GM19372 (cell line): ENCODE data around the gene FHIT.
"Not testable (repeated sequence)": the region's sequence is repeated elsewhere in the genome, so short reads cannot be mapped to it uniquely, and the experiment has no call there.

Source experiments
- ATAC-seq: cut with Tn5 transposase; IDR thresholded peaks from one replicate; pipeline ENCODE4 v1.9.1; 2021; ENCODE audit warnings: mild to moderate bottlenecking, low read depth, moderate library complexity; ENCODE audit not compliant: unreplicated experiment

The FHIT gene

DNA sequence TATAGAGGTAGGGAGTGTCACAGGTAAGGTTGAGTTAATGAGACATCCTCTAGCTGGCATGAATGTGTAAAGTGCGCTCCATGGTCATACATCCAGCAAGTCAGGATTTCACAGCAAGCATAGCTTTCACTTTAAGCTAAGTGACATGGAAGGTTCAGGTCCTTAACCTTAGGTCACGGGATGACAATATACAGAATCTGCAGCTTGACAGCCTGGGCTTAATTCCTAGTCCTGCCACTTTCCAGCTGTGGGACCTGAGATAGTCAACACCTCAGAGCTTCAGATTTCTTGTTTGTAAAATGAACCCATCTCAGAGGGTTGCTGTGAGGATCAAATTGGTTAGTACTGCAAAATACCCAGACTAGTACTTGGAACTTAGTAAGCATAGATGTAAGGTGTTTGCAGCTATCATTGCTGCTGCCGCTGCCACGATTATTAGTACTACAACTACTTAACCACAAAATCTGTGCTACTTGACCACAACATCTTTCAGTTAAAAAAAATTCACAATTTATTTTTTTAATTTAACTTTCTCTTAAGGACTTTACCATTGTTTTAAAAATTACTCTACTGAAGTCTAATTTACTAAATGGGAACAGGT lies 1311.3 kb downstream of the FHIT start:
- ATAC-seq = no peak

GRCh38 chr3:59938828-59939227 lies 1312.4 kb downstream of the FHIT start:
- no peak for ATAC-seq

DNA sequence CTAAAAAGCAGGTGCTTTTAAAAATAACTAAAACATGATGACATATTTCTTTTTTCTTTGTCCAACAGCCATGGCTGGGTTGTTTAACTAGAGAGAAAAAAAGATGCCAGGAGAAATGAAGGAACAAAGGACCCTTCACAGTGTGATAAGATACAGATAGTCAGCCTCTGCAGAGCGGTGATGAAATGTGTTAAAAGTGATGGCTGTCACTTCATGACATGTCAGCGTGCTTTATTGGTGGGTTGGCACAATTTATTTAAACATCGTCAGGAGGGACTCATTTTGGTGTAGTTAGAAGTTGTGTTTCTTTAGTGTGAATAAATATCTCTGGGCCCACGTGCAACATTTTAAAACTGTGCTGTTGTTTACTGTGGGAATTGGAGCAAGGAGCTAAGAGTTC lies 1314.1 kb downstream of the FHIT start:
- ATAC-seq = no peak

GRCh38 chr3:59936472-59936871 lies 1314.8 kb downstream of the FHIT start:
- ATAC-seq = no peak

DNA sequence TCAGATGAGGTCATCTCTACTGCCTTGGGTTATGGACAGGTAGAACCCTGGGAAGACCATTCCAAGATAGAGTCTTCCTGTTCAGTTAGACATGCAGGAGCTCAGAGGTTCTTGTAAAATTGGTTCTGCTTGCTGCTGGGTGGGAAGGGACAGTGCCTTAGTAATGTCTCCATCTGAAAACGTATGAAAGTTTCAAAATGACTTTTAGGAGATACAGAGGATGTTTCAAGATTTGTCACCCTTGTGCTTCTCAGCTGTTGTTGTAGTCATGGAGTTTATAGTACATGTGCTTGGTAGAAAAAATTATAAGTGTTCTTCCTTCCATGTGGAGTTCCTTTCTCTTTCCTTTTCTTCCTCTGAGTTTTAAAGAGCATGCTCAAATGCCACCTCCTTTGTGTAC lies 1316.2 kb downstream of the FHIT start:
- peak; percentile 96 for ATAC-seq

- not testable (repeated sequence) for ATAC-seq
Measured at GRCh38 chr3:59934560-59934959, 1316.7 kb downstream of the FHIT start.

GRCh38 chr3:59930170-59930569 lies 1321.1 kb downstream of the FHIT start:
- ATAC-seq = no peak

- ATAC-seq = no peak
Measured at GRCh38 chr3:59927056-59927455, 1324.2 kb downstream of the FHIT start.

- ATAC-seq = no peak
Measured at GRCh38 chr3:59925946-59926345, 1325.3 kb downstream of the FHIT start.

DNA sequence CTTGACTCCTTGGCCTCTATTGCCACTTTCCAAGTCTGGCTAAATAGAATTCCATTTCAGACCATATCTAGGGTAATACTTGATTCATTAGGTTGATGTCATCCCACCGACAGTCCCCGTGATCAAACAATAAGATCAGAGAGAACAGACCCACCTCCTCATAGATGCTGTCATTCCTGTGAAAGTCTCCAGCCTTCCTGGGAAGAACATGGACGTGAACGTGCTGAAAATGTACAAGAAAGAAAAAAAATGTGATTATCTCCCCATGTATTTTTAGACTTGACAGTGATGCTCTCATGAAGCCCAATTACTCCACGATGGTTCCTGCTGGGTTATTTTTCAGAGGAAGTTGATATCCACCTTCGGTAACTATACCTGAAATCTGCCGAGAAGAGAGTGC lies 1329.1 kb downstream of the FHIT start:
- no peak for ATAC-seq

DNA sequence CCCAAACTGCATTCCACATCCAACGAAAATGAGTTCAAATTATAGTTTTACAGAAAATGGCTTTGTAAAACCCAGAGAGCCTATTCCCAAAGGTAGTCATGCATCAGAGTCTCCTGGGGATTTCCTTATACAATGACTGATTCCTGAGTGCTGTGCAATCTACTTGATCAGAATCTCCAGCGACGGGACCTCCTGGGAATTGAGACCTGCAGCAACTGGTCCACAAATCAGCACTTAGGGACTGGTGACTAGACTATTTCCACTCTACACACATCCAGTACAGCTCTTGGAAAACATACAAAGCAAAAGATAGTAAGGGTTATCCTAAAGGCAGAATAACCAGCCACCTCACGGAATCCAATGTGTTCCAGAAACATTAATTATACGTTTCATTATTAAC lies 1330.4 kb downstream of the FHIT start:
- ATAC-seq = no peak

DNA sequence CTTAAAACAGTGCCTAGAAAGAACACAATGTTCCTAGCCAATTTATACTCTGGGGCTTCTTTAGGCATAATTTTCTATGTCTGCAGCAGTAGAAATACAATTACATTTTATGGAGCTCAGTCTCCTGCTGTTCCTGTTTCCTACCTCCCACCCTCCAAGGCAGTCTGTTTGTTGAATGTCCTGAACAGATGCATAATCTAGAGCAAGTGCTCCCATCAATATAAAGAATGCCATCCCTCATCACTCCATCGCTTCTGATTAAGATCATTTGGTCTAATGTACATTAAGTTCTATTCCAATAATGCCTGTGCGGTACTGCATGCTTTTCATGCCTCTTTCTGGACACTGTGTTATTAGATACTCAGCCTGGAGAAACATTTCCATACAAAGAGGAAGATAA lies 1331.7 kb downstream of the FHIT start:
- no peak for ATAC-seq

DNA sequence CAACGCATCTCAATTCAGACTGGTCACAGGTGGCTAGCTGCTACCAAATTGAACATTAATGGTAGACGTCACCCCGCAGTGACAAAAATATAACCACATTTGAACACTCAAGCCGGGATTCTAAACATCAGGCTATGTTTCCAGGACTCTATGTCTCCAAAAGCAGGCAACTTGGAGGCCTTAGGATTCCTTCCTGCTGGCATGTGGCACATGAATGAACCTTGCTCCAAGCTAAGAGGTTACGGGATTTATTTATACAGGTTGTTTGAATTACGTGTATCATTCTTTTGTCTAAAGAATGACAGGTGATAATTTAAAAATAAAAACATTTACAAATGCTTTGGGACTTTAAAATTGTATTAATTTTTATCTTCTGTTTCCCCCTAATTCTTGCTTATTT lies 1337.0 kb downstream of the FHIT start:
- ATAC-seq = no peak

- no peak for ATAC-seq
Measured at GRCh38 chr3:59913645-59914044, 1337.6 kb downstream of the FHIT start.

DNA sequence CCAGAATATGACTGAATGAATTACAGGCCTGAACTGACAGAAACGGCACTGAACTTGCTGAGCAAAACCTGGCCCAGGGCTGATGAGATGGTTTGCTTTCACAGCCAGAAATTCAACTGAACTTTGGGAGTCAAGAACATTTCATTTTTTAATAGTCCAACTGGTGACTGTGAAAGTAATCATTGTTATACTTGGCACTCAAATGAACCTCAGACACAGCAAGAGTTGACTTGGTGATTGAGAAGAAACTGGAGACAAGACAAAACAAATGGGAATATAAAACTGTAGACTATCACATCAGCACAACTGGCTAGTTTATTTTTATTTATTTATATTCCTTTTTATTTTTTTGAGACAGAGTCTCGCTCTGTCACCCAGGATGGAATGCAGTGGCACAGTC lies 1342.6 kb downstream of the FHIT start:
- ATAC-seq = no peak

DNA sequence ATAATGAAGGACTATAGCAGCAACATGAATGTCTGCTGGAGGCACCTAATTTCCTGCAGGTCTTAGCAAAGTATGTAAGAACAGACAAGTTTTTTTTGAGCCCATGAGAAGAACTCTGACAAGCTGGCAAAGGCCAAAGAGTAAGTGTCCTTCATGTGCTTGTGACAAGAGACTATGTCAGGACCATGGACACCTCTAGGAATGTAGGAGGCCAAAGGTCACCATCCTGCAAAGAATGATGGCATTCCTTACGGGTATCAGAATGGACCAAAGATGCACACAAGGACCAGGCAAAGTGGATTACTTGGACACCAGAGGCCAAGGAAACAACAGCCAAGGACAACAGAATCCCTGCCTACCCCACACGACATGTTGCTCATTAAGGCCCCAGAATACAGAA lies 1343.0 kb downstream of the FHIT start:
- no peak for ATAC-seq

DNA sequence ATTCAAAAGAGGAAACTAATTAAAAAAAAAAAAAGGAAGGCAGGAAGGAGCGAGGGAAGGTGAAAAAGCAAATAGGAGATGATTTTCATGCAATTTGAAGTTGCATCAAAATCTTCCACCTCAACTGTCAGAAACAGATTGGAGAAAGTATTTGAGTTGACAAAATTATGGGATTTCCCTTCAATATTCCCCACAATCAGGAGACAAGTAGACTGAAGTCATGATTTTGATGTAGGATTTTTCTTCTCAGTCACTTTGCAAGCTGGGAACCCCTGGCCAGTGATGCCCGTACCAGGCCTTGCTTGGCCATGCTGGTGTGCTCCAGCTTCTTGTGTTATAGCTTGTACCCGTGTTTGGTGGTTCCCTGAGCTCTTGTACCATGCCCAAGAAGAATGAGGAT lies 1347.0 kb downstream of the FHIT start:
- no peak for ATAC-seq

- no peak for ATAC-seq
Measured at GRCh38 chr3:59899061-59899460, 1352.2 kb downstream of the FHIT start.

- ATAC-seq = no peak
Measured at GRCh38 chr3:59895972-59896371, 1355.3 kb downstream of the FHIT start.

DNA sequence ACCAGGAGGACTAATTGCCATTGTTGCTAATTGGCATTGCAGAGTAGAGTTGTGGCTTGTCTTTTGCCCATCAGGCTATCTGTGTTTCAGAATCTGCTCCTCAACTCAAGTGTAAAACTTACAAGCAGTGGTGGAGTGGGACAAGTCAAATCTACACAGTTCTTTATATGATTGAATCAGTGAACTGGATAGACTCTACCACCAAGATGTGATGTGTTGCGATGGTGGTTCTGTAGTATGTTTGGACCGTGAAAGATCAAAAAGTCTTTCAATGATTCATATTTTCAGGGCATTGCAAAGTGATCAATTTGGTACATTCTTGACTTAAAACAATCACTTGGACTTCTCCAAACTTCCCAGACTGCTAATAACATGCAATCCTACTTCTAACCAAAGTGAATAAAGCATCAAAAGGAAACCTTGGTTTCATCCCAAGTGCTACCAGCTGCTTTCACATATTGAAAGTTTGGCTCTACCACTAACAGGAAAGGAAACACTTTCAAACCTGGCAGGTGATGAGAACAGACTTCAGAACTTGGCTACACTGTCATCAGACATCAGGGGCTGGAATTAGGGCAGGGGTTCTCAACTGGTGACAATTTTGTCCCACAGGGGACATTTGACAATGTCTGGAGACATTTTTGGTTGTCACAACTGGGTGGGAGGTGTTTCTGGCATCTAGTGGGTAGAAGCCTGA lies 1356.7 kb downstream of the FHIT start:
- no peak for ATAC-seq

- no peak for ATAC-seq
Measured at GRCh38 chr3:59890639-59891038, 1360.6 kb downstream of the FHIT start.

GRCh38 chr3:59886790-59887189 lies 1364.5 kb downstream of the FHIT start:
- no peak for ATAC-seq
